Astrocyte of the cerebellum (primary cell): ENCODE measurements around the gene FH.

Source experiments
- DNase-seq: peaks from one replicate; pipeline ENCODE4 v3.0.0-alpha.2; 2011; ENCODE audit warnings: low read depth
- H3K4me3 ChIP-seq: 2 replicates; pipeline ENCODE4 v1.5.1; 2011; ENCODE audit warnings: mild to moderate bottlenecking, low read depth, low read length, moderate library complexity
- CTCF ChIP-seq: IDR thresholded peaks from 2 replicates; pipeline ENCODE4 v1.5.1; 2012; ENCODE audit warnings: low read length, low read depth, moderate library complexity, mild to moderate bottlenecking; ENCODE audit errors: missing control alignments
- in situ Hi-C: cut with HindIII; loops from 2 replicates; pipeline ENCODE4 v1.10.0; 2017; ENCODE audit warnings: low sequenced_read_pairs

The FH gene

GRCh38 chr1:241503444-241503843 lies 16.1 kb downstream of the FH start:
- no peak for DNase-seq
- TF ChIP-seq CTCF = no peak
- H3K4me3 ChIP-seq = no peak overlapping the region
- in situ Hi-C loops = no loop called here

GRCh38 chr1:241499910-241500309 lies 19.6 kb downstream of the FH start:
- peak; percentile 23 for DNase-seq
- peak; percentile 55 for TF ChIP-seq CTCF
- in situ Hi-C loops = loop anchor here (25.0 kb wide), 1 partner anchor 788 kb away; no protein-coding TSS in a partner anchor
- H3K4me3 ChIP-seq = no peak overlapping the region

GRCh38 chr1:241495741-241496140 lies 23.8 kb downstream of the FH start:
- in situ Hi-C loops = loop anchor here (25.0 kb wide), 1 partner anchor 783 kb away; no protein-coding TSS in a partner anchor
- no peak for TF ChIP-seq CTCF
- DNase-seq = no peak
- no peak overlapping the region for H3K4me3 ChIP-seq

GRCh38 chr1:241488739-241489138 lies 30.8 kb downstream of the FH start:
- no peak for TF ChIP-seq CTCF
- in situ Hi-C loops = loop anchor here (25.0 kb wide), 1 partner anchor 776 kb away; no protein-coding TSS in a partner anchor
- no peak overlapping the region for H3K4me3 ChIP-seq
- DNase-seq = no peak

GRCh38 chr1:241485554-241485992 lies 34.0 kb downstream of the FH start:
- no peak for DNase-seq
- peak; percentile 53 for TF ChIP-seq CTCF
- in situ Hi-C loops = loop anchor here (25.0 kb wide), 1 partner anchor 773 kb away; no protein-coding TSS in a partner anchor
- H3K4me3 ChIP-seq = no peak overlapping the region

GRCh38 chr1:241485145-241485544 lies 34.4 kb downstream of the FH start:
- DNase-seq = no peak
- TF ChIP-seq CTCF = no peak

More at GRCh38 chr1:241485145-241485544, 34.4 kb downstream of the FH start:
- in situ Hi-C loops = loop anchor here (25.0 kb wide), 1 partner anchor 773 kb away; no protein-coding TSS in a partner anchor
- no peak overlapping the region for H3K4me3 ChIP-seq
